ENCODE measurements around the gene TBC1D9. TPM values are rescaled to one million over a fixed set of nuclear protein-coding genes. Genes with fewer than 3 reads are reported as not detected.
"Not testable (repeated sequence)": the region's sequence is repeated elsewhere in the genome, so short reads cannot be mapped to it uniquely, and the experiment has no call there.

TBC1D9 gene
- total and polyA plus RNA-seq, 9 donors = 13.2 to 28.8 (median 21.4) TPM

- H3K9me3 ChIP-seq = no peaks in the 10 kb centered on the region
- DNase-seq = no peak
- no peaks in the 10 kb centered on the region for H3K36me3 ChIP-seq
- no peaks in the 10 kb centered on the region for H3K27me3 ChIP-seq
- intact Hi-C loops (cut with DNase I) = no loop called here
- H3K4me1 ChIP-seq (ENCODE audit: insufficient read depth) = no peaks in the 10 kb centered on the region
- no peak overlapping the region for H3K4me3 ChIP-seq
- WGBS, 3 donors = 75 to 82% (median 81%) methylated on average over 5 of the region's 5 CpGs
- no peak for TF ChIP-seq EP300 (IDR thresholded peaks at IDR 0.05)
- TF ChIP-seq POLR2A (IDR thresholded peaks at IDR 0.05) = no peak
- no peak for TF ChIP-seq CTCF (IDR thresholded peaks at IDR 0.05)
- no peak overlapping the region for H3K27ac ChIP-seq
These were observed 33.6 kb upstream of the TBC1D9 start for GRCh38 chr4:140789759-140790158.

GRCh38 chr4:140782787-140783186 is 26.6 kb upstream of the TBC1D9 start:
- H3K27ac ChIP-seq; H3K36me3 ChIP-seq; H3K4me1 ChIP-seq (ENCODE audit: insufficient read depth); H3K4me3 ChIP-seq; H3K27me3 ChIP-seq; DNase-seq; intact Hi-C loops (cut with DNase I); H3K9me3 ChIP-seq: not testable (repeated sequence)

- Histone ChIP-seq H3K27ac (no peak overlapping the region), H3K4me1 (ENCODE audit: insufficient read depth) (no peaks in the 10 kb centered on the region), H3K4me3 (no peak overlapping the region), H3K36me3 (no peaks in the 10 kb centered on the region), H3K27me3 (no peaks in the 10 kb centered on the region), H3K9me3 (no peaks in the 10 kb centered on the region)
- no peak for DNase-seq
- WGBS, 3 donors = 8 to 11% (median 10%) methylated on average over 3 of the region's 3 CpGs
- TF ChIP-seq POLR2A (IDR thresholded peaks at IDR 0.05) = no peak
- TF ChIP-seq EP300 (IDR thresholded peaks at IDR 0.05) = no peak
- no peak for TF ChIP-seq CTCF (IDR thresholded peaks at IDR 0.05)
- intact Hi-C loops (cut with DNase I) = no loop called here
These were observed 25.4 kb upstream of the TBC1D9 start for GRCh38 chr4:140781596-140781995.

- no peak for DNase-seq
- Histone ChIP-seq H3K4me1 (ENCODE audit: insufficient read depth) (no peaks in the 10 kb centered on the region), H3K27ac (no peak overlapping the region), H3K36me3 (no peaks in the 10 kb centered on the region), H3K27me3 (no peaks in the 10 kb centered on the region), H3K4me3 (no peak overlapping the region), H3K9me3 (no peaks in the 10 kb centered on the region)
- TF ChIP-seq EP300 (IDR thresholded peaks at IDR 0.05) = no peak
- no peak for TF ChIP-seq CTCF (IDR thresholded peaks at IDR 0.05)
- no peak for TF ChIP-seq POLR2A (IDR thresholded peaks at IDR 0.05)
- intact Hi-C loops (cut with DNase I) = no loop called here
- 69 to 85% (median 72%) methylated on average over 2 of the region's 2 CpGs for WGBS, 3 donors
These were observed 21.7 kb upstream of the TBC1D9 start for GRCh38 chr4:140777894-140778293.

GRCh38 chr4:140777386-140777785 is 21.2 kb upstream of the TBC1D9 start:
- H3K9me3 ChIP-seq = no peaks in the 10 kb centered on the region
- H3K27ac ChIP-seq = no peak overlapping the region
- no peak for DNase-seq
- 75 to 79% (median 77%) methylated on average over 1 of the region's 1 CpG for WGBS, 3 donors
- H3K4me3 ChIP-seq = no peak overlapping the region
- TF ChIP-seq EP300 (IDR thresholded peaks at IDR 0.05) = no peak
- TF ChIP-seq POLR2A (IDR thresholded peaks at IDR 0.05) = no peak
- no peak for TF ChIP-seq CTCF (IDR thresholded peaks at IDR 0.05)
- intact Hi-C loops (cut with DNase I) = no loop called here
- H3K27me3 ChIP-seq = no peaks in the 10 kb centered on the region
- no peaks in the 10 kb centered on the region for H3K36me3 ChIP-seq
- no peaks in the 10 kb centered on the region for H3K4me1 ChIP-seq (ENCODE audit: insufficient read depth)
